ENCODE measurements around the gene FGF12. TPM values are rescaled to one million over a fixed set of nuclear protein-coding genes. Genes with fewer than 3 reads are reported as not detected.

FGF12 gene
- total RNA-seq, 4 donors from 2014 or later = 0.32 to 0.55 TPM; not detected in 2

GRCh38 chr3:192652727-192653126 lies 74.6 kb downstream of the FGF12 start:
- H3K36me3 ChIP-seq = no peaks in the 10 kb centered on the region
- H3K4me1 ChIP-seq = no peaks in the 10 kb centered on the region
- no peaks in the 10 kb centered on the region for H3K27me3 ChIP-seq
- intact Hi-C loops (cut with DNase I; ENCODE audit: low total_unique reads) = no loop called here
- TF ChIP-seq POLR2AphosphoS5 (IDR thresholded peaks at IDR 0.05) (no peak), CTCF (IDR thresholded peaks at IDR 0.05) (no peak), EP300 (IDR thresholded peaks at IDR 0.05; ENCODE audit: low read depth) (no peak), POLR2A (IDR thresholded peaks at IDR 0.05) (no peak)
- H3K4me3 ChIP-seq = no peak overlapping the region
- no peak for DNase-seq
- no peak overlapping the region for H3K27ac ChIP-seq
- 43 to 54% methylated on average over 1 to 3 of the region's 3 CpGs for WGBS, 2 donors (ENCODE audit: low coverage in 1 of 2)
- H3K9me3 ChIP-seq = no peaks in the 10 kb centered on the region
- in situ Hi-C loops (cut with MboI; ENCODE audit: low pct_ligation_motif_present in 1 of 4, low pct_unique_long_range_greater_than_20kb in 1 of 4, low sequenced_read_pairs in 3 of 4) = no loop called here

DNA sequence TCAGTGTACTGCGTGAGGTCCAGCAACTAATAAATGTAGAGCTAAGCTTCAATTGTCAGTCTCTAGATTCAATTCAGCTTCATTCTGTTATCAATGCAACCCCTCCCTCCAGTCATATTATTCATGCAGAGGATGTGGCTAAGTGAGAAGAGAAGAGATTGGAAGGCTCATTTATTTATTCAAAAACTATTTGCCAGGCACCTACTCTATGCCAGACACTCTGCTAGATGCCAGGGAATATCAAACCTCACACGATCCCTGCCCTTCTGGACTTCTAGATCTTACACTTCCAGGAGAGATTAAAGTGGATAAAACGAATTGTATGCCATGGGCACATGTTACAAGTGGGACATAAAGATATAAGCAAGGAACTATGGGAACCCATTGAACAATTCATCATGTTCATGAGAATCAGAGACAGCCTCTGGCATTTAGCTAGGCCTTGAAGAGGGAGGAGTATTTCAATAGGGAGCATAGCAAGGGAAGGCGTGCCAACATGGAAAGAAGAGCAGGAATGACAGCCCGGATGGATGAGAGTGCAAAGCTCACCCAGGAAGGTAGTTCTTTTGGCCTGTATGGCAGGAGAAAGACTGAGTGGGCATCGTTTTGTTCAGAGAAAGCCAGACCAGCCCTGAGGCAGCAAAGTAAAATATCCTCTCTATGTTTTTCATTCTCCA lies 75.4 kb downstream of the FGF12 start:
- Histone ChIP-seq H3K27ac (no peak overlapping the region), H3K27me3 (no peaks in the 10 kb centered on the region), H3K4me1 (no peaks in the 10 kb centered on the region), H3K9me3 (no peaks in the 10 kb centered on the region), H3K36me3 (no peaks in the 10 kb centered on the region), H3K4me3 (no peak overlapping the region)
- DNase-seq = no peak
- WGBS, 2 donors (ENCODE audit: low coverage in 1 of 2) = 62 to 78% methylated on average over 3 to 6 of the region's 6 CpGs
- intact Hi-C loops (cut with DNase I; ENCODE audit: low total_unique reads) = no loop called here
- TF ChIP-seq CTCF (IDR thresholded peaks at IDR 0.05) (no peak), POLR2AphosphoS5 (IDR thresholded peaks at IDR 0.05) (no peak), EP300 (IDR thresholded peaks at IDR 0.05; ENCODE audit: low read depth) (no peak)
- in situ Hi-C loops (cut with MboI; ENCODE audit: low pct_ligation_motif_present in 1 of 4, low pct_unique_long_range_greater_than_20kb in 1 of 4, low sequenced_read_pairs in 3 of 4) = no loop called here

GRCh38 chr3:192645437-192645836 lies 81.9 kb downstream of the FGF12 start:
- no peaks in the 10 kb centered on the region for H3K36me3 ChIP-seq
- no peak overlapping the region for H3K27ac ChIP-seq
- no peaks in the 10 kb centered on the region for H3K4me1 ChIP-seq
- TF ChIP-seq POLR2A (IDR thresholded peaks at IDR 0.05) = no peak
- TF ChIP-seq EP300 (IDR thresholded peaks at IDR 0.05; ENCODE audit: low read depth) = no peak
- TF ChIP-seq POLR2AphosphoS5 (IDR thresholded peaks at IDR 0.05) = no peak
- no peak for TF ChIP-seq CTCF (IDR thresholded peaks at IDR 0.05)
- no peak overlapping the region for H3K4me3 ChIP-seq
- WGBS, 2 donors (ENCODE audit: low coverage in 1 of 2) = 42 to 67% methylated on average over 1 of the region's 1 CpG
- no peaks in the 10 kb centered on the region for H3K27me3 ChIP-seq
- no peak for DNase-seq
- H3K9me3 ChIP-seq = no peaks in the 10 kb centered on the region
- intact Hi-C loops (cut with DNase I; ENCODE audit: low total_unique reads) = no loop called here
- in situ Hi-C loops (cut with MboI; ENCODE audit: low pct_ligation_motif_present in 1 of 4, low pct_unique_long_range_greater_than_20kb in 1 of 4, low sequenced_read_pairs in 3 of 4) = no loop called here

GRCh38 chr3:192642651-192643050 lies 84.7 kb downstream of the FGF12 start:
- DNase-seq = no peak
- no peak for TF ChIP-seq POLR2A (IDR thresholded peaks at IDR 0.05)
- no peak for TF ChIP-seq POLR2AphosphoS5 (IDR thresholded peaks at IDR 0.05)
- no peak for TF ChIP-seq EP300 (IDR thresholded peaks at IDR 0.05; ENCODE audit: low read depth)
- TF ChIP-seq CTCF (IDR thresholded peaks at IDR 0.05) = no peak
- intact Hi-C loops (cut with DNase I; ENCODE audit: low total_unique reads) = no loop called here
- no peaks in the 10 kb centered on the region for H3K36me3 ChIP-seq
- H3K27ac ChIP-seq = no peak overlapping the region
- H3K4me1 ChIP-seq = no peaks in the 10 kb centered on the region
- in situ Hi-C loops (cut with MboI; ENCODE audit: low pct_ligation_motif_present in 1 of 4, low pct_unique_long_range_greater_than_20kb in 1 of 4, low sequenced_read_pairs in 3 of 4) = no loop called here
- no peaks in the 10 kb centered on the region for H3K9me3 ChIP-seq
- H3K4me3 ChIP-seq = no peak overlapping the region
- 51 to 79% methylated on average over 5 of the region's 5 CpGs for WGBS, 2 donors (ENCODE audit: low coverage in 1 of 2)
- no peaks in the 10 kb centered on the region for H3K27me3 ChIP-seq
